Lung (tissue), 12 donors: ENCODE measurements around the gene ABHD4. TPM values are rescaled to one million over a fixed set of nuclear protein-coding genes. Genes with fewer than 3 reads are reported as not detected.

Experiments
- ATAC-seq: fragments of 200-7000 bp; cut with Tn5 transposase; one replicate; pipeline ENCODE4 v1.9.1; 2020; ENCODE audit warnings: moderate number of reproducible peaks; ENCODE audit not compliant: insufficient read depth, low FRiP score
- DNase-seq, 3 donors: peaks; one replicate each; pipeline ENCODE4 v3.0.0-alpha.2; 2013 to 2017
- H3K27ac ChIP-seq, 2 donors: one replicate each; pipeline ENCODE4 v1.5.1; 2013; ENCODE audit warnings: mild to moderate bottlenecking in 2 of 2, moderate library complexity in 2 of 2, control low read depth in 1 of 2, inconsistent platforms in 1 of 2, low read depth in 1 of 2, low read length in 1 of 2
- H3K27me3 ChIP-seq, 3 donors: one replicate each; pipeline ENCODE4 v1.5.1; 2013; ENCODE audit warnings: low read length in 2 of 3; ENCODE audit not compliant: control insufficient read depth in 3 of 3, insufficient read depth in 3 of 3
- H3K36me3 ChIP-seq, 4 donors: one replicate each; pipeline ENCODE4 v1.5.1; 2013; ENCODE audit warnings: low read length in 4 of 4, mild to moderate bottlenecking in 1 of 4, moderate library complexity in 1 of 4; ENCODE audit not compliant: control insufficient read depth in 4 of 4, insufficient read depth in 4 of 4
- H3K4me1 ChIP-seq, 5 donors: one replicate each; pipeline ENCODE4 v1.5.1; 2013; ENCODE audit warnings: low read length in 5 of 5, mild to moderate bottlenecking in 2 of 5, moderate library complexity in 1 of 5; ENCODE audit not compliant: control insufficient read depth in 5 of 5, insufficient read depth in 5 of 5
- H3K4me3 ChIP-seq: one replicate; pipeline ENCODE4 v1.5.1; 2013; ENCODE audit warnings: mild to moderate bottlenecking, control low read depth, moderate library complexity
- H3K9ac ChIP-seq, 2 donors: one replicate each; pipeline ENCODE4 v1.5.1; 2013; ENCODE audit warnings: low read length in 2 of 2, control low read depth in 1 of 2; ENCODE audit not compliant: insufficient read depth in 1 of 2
- H3K9me3 ChIP-seq, 4 donors: one replicate each; pipeline ENCODE4 v1.5.1; 2013; ENCODE audit warnings: low read length in 3 of 4, mild to moderate bottlenecking in 1 of 4, moderate library complexity in 1 of 4; ENCODE audit not compliant: control insufficient read depth in 4 of 4, insufficient read depth in 3 of 4
- CTCF ChIP-seq: IDR thresholded peaks from 2 replicates; pipeline ENCODE4 v1.5.1; 2012; ENCODE audit warnings: mild to moderate bottlenecking; ENCODE audit errors: control extremely low read depth, extremely low read depth
- WGBS, 2 donors: extraction: QIAGEN DNeasy Blood & Tissue Kit; methylation state at CpG; one replicate each; pipeline ENCODE4 v1.1.7; 2013; 5-methylcytosine and 5-hydroxymethylcytosine counted together
- polyA plus RNA-seq, 2 donors: library from polyadenylated mRNA; stranded (reverse); fragments of 200-250 nt; gene quantifications; one replicate each; pipeline ENCODE4 v1.2.1, GENCODE V29; 2013
- total RNA-seq, 2 donors: library from RNA; depleted of rRNA in 1 of 2; stranded (reverse); fragments of >200 nt in 1 of 2; gene quantifications; one replicate each; pipeline ENCODE4 v1.2.1, GENCODE V29; 2014 to 2021
- donor health status: control.
- donor health status: control.
- donor health status: Bipolar disorder and iron deficiency.
- donor health status: healthy.
- donor health status: DM: yes; HTN: yes; CAD: no.

Gene ABHD4
- total and polyA plus RNA-seq, 4 donors, result 14.9 to 34.0 (median 23.9) TPM

GRCh38 chr14:22572562-22573058 lies 25.5 kb upstream of the ABHD4 start:
- 72 to 90% methylated on average over 1 of the region's 1 CpG for WGBS, 2 donors
- Histone ChIP-seq H3K36me3 (peaks cover 12 to 39% (median 17%) of the 10 kb centered on the region in 4 donors), H3K4me1 (peaks cover 0 to 7% (median 2%) of the 10 kb centered on the region in 5 donors), H3K9ac (no peak overlapping the region), H3K27ac (no peak overlapping the region), H3K27me3 (no peaks in the 10 kb centered on the region), H3K4me3 (no peak overlapping the region), H3K9me3 (no peaks in the 10 kb centered on the region)
- no peak for DNase-seq
- TF ChIP-seq CTCF, result no peak
- ATAC-seq, result no peak

- no peaks in the 10 kb centered on the region for H3K9me3 ChIP-seq
- DNase-seq (no peak), ATAC-seq (no peak)
- no peak overlapping the region for H3K27ac ChIP-seq
- no peak overlapping the region for H3K4me3 ChIP-seq
- no peak for TF ChIP-seq CTCF
- H3K27me3 ChIP-seq, result no peaks in the 10 kb centered on the region
- peaks cover 0 to 7% (median 2%) of the 10 kb centered on the region in 5 donors for H3K4me1 ChIP-seq
- no peak overlapping the region for H3K9ac ChIP-seq
- peaks cover 11 to 35% (median 17%) of the 10 kb centered on the region in 4 donors for H3K36me3 ChIP-seq
- 91% methylated on average over 3 of the region's 3 CpGs for WGBS, 2 donors
These were observed 24.3 kb upstream of the ABHD4 start for GRCh38 chr14:22573804-22574203.

- Histone ChIP-seq H3K27ac (no peak overlapping the region), H3K36me3 (peaks cover 10 to 26% (median 17%) of the 10 kb centered on the region in 4 donors), H3K4me3 (no peak overlapping the region), H3K9ac (no peak overlapping the region), H3K27me3 (no peaks in the 10 kb centered on the region), H3K4me1 (peaks cover 0 to 3% (median 0%) of the 10 kb centered on the region in 5 donors), H3K9me3 (no peaks in the 10 kb centered on the region)
- DNase-seq (no peak), ATAC-seq (no peak)
- no peak for TF ChIP-seq CTCF
- 71 to 78% methylated on average over 6 of the region's 6 CpGs for WGBS, 2 donors
These were observed 20.7 kb upstream of the ABHD4 start for GRCh38 chr14:22577334-22577908.

- peaks cover 0 to 6% (median under 1%) of the 10 kb centered on the region in 5 donors for H3K4me1 ChIP-seq
- H3K9ac ChIP-seq, result no peak overlapping the region
- no peak for TF ChIP-seq CTCF
- WGBS, 2 donors, result 76 to 92% methylated on average over 2 of the region's 2 CpGs
- DNase-seq (peak in 2 of 3 donors; percentile 16 to 29), ATAC-seq (no peak)
- no peaks in the 10 kb centered on the region for H3K9me3 ChIP-seq
- no peaks in the 10 kb centered on the region for H3K27me3 ChIP-seq
- peaks cover 7 to 15% (median 9%) of the 10 kb centered on the region in 4 donors for H3K36me3 ChIP-seq
- H3K4me3 ChIP-seq, result no peak overlapping the region
- H3K27ac ChIP-seq, result no peak overlapping the region
These were observed 18.9 kb upstream of the ABHD4 start for GRCh38 chr14:22579236-22579635.
